ENCODE results near the gene GIT2. TPM values are rescaled to one million over a fixed set of nuclear protein-coding genes. Genes with fewer than 3 reads are reported as not detected.
A peak's percentile ranks its signal among the peaks of the same experiment; 100 is the strongest.

GIT2 gene
- total RNA-seq, 3 donors from 2014 or later = 41.3 to 53.1 (median 42.6) TPM

DNA sequence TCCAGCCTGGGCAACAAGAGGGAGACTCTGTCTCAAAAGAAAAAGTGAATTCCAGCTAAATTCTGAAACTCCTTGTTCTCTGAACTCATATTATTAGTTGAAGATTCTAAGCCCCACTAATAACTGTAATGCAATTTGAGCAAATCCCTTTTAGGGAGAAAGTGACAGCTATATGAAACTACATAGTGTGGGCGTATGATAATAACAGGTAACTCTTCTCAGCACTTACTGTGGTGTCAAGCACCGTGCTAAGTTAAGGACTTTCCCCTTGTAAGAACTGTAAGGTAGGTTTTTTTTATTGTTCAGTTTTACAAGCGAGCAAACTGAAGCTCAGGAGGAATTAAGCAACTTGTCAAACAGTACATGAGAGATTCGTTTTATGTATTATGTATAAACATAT lies 8.4 kb upstream of the GIT2 start:
- no peaks in the 10 kb centered on the region for H3K9me3 ChIP-seq
- H3K36me3 ChIP-seq = no peaks in the 10 kb centered on the region
- no peak overlapping the region for H3K4me3 ChIP-seq
- no peak for DNase-seq (ENCODE audit: low spot score in 2 of 2)
- H3K27ac ChIP-seq = no peak overlapping the region
- H3K27me3 ChIP-seq = no peaks in the 10 kb centered on the region
- intact Hi-C loops (cut with DNase I; ENCODE audit: low total_unique reads) = no loop called here
- TF ChIP-seq, protein P1, sequence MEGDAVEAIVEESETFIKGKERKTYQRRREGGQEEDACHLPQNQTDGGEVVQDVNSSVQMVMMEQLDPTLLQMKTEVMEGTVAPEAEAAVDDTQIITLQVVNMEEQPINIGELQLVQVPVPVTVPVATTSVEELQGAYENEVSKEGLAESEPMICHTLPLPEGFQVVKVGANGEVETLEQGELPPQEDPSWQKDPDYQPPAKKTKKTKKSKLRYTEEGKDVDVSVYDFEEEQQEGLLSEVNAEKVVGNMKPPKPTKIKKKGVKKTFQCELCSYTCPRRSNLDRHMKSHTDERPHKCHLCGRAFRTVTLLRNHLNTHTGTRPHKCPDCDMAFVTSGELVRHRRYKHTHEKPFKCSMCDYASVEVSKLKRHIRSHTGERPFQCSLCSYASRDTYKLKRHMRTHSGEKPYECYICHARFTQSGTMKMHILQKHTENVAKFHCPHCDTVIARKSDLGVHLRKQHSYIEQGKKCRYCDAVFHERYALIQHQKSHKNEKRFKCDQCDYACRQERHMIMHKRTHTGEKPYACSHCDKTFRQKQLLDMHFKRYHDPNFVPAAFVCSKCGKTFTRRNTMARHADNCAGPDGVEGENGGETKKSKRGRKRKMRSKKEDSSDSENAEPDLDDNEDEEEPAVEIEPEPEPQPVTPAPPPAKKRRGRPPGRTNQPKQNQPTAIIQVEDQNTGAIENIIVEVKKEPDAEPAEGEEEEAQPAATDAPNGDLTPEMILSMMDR (IDR thresholded peaks at IDR 0.05) = no peak
- no peak for TF ChIP-seq POLR2A (IDR thresholded peaks at IDR 0.05)
- TF ChIP-seq POLR2AphosphoS5 (IDR thresholded peaks at IDR 0.05) = no peak
- H3K4me1 ChIP-seq = peaks cover 0 to 11% of the 10 kb centered on the region in 2 donors

- Histone ChIP-seq H3K9me3 (no peaks in the 10 kb centered on the region), H3K36me3 (no peaks in the 10 kb centered on the region), H3K4me3 (peak overlapping the region in 1 of 3 donors; percentile 26), H3K27me3 (no peaks in the 10 kb centered on the region), H3K27ac (peak overlapping the region; percentile 83 to 85), H3K4me1 (peaks cover 0 to 11% of the 10 kb centered on the region in 2 donors)
- TF ChIP-seq POLR2AphosphoS5 (IDR thresholded peaks at IDR 0.05) = peak in 1 of 3 donors; percentile 12
- TF ChIP-seq, protein P1 (IDR thresholded peaks at IDR 0.05) = no peak
- intact Hi-C loops (cut with DNase I; ENCODE audit: low total_unique reads) = no loop called here
- no peak for DNase-seq (ENCODE audit: low spot score in 2 of 2)
These were observed 6.7 kb upstream of the GIT2 start for GRCh38 chr12:110002676-110003515.

DNA sequence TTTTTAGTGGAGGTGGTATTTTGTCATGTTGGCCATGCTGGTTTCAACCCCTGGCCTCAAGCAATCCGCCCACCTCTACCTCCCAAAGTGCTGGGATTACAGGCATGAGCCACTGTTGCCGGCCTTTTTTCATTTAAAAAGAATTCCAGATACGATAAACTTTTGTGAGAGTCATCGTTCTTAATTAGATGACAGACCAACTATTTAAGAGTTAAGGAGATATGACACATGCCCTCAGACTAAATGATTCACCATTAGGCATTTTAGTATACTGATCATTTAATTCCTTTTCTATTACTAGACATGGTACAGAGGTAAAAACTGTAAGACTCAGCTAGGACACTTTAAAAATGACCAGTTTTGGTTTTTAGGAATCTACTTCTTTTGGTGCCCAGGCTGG lies 5.4 kb upstream of the GIT2 start:
- no peak overlapping the region for H3K4me3 ChIP-seq
- no peaks in the 10 kb centered on the region for H3K9me3 ChIP-seq
- H3K4me1 ChIP-seq = peaks cover 0 to 11% of the 10 kb centered on the region in 2 donors
- no peak for DNase-seq (ENCODE audit: low spot score in 2 of 2)
- H3K27ac ChIP-seq = peak overlapping the region; percentile 83 to 85
- TF ChIP-seq POLR2AphosphoS5 (IDR thresholded peaks at IDR 0.05) = no peak
- TF ChIP-seq, protein P1 (IDR thresholded peaks at IDR 0.05) = no peak
- TF ChIP-seq POLR2A (IDR thresholded peaks at IDR 0.05) = no peak
- no peaks in the 10 kb centered on the region for H3K36me3 ChIP-seq
- intact Hi-C loops (cut with DNase I; ENCODE audit: low total_unique reads) = no loop called here
- no peaks in the 10 kb centered on the region for H3K27me3 ChIP-seq

DNA sequence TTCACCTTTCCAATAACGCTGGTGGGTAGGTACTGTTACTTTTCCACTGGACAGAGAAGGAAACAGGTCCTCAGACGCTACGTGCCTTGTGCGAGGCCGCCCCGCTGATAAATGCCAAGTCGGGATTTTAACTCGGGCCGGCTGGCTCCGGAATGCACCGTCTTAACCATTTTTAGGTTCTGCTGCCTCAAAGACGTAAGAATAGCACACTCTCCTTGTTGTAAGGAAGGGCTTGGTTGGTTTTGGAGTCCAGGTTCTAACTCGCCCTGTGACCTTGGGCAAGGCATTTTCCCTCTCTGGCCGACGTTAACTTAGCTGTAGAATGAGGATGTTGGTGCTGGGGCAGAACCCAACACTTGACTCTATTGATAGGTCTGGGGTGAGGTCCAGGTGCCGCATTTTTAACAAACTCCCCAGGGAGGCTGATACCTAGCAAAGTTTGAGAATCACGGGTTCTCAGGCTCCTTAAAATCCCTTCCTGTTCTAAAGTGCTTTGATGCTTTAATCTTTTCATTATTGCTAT lies 3.9 kb upstream of the GIT2 start:
- Histone ChIP-seq H3K27ac (peak overlapping the region; percentile 86 to 91), H3K4me1 (peaks cover 0 to 14% of the 10 kb centered on the region in 2 donors), H3K27me3 (no peaks in the 10 kb centered on the region), H3K4me3 (peak overlapping the region; percentile 96 to 99 (median 99)), H3K36me3 (no peaks in the 10 kb centered on the region), H3K9me3 (no peaks in the 10 kb centered on the region)
- intact Hi-C loops (cut with DNase I; ENCODE audit: low total_unique reads) = no loop called here
- DNase-seq (ENCODE audit: low spot score in 2 of 2) = no peak
- TF ChIP-seq, protein P1 (IDR thresholded peaks at IDR 0.05) = no peak
- TF ChIP-seq POLR2A (IDR thresholded peaks at IDR 0.05) (no peak), POLR2AphosphoS5 (IDR thresholded peaks at IDR 0.05) (no peak)

DNA sequence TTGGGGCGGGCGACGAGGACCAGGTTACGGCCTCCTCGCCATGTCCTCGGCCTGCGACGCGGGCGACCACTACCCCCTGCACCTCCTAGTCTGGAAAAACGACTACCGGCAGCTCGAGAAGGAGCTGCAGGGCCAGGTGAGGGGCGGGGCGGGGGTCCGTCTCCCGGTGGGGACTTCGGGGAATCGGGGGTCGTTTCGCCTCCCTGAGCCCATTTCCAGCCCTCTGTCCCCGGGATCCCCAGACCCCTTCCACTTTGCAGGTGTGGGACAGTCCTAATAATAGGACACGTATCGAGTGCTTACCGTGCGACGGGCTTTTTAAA lies 3.4 kb upstream of the GIT2 start:
- DNase-seq (ENCODE audit: low spot score in 2 of 2) = no peak
- H3K27me3 ChIP-seq = no peaks in the 10 kb centered on the region
- TF ChIP-seq, protein P1 (IDR thresholded peaks at IDR 0.05) = no peak
- no peak for TF ChIP-seq POLR2AphosphoS5 (IDR thresholded peaks at IDR 0.05)
- no peak for TF ChIP-seq POLR2A (IDR thresholded peaks at IDR 0.05)
- no peaks in the 10 kb centered on the region for H3K9me3 ChIP-seq
- intact Hi-C loops (cut with DNase I; ENCODE audit: low total_unique reads) = no loop called here
- H3K27ac ChIP-seq = peak overlapping the region; percentile 86 to 91
- peaks cover 0 to 15% of the 10 kb centered on the region in 2 donors for H3K4me1 ChIP-seq
- peak overlapping the region; percentile 96 to 99 (median 99) for H3K4me3 ChIP-seq
- no peaks in the 10 kb centered on the region for H3K36me3 ChIP-seq

Measured in breast epithelium (tissue), 4 donors.